DOHH2 (cell line): ENCODE data around the gene NLGN3.

Experiments
- H3F3A ChIP-seq: fragments of 200-600 bp; sonication (generic), shearing (Covaris generic); 2 replicates; pipeline ENCODE4 v1.6.0; 2016; ENCODE audit warnings: antibody characterized with exemption, mild to moderate bottlenecking; ENCODE audit not compliant: control insufficient read depth, insufficient read depth
- H3K27ac ChIP-seq: fragments of 200-600 bp; sonication (generic); 2 replicates; pipeline ENCODE4 v1.5.1; 2014; ENCODE audit warnings: low read depth, mild to moderate bottlenecking, low read length, moderate library complexity
- H3K27me3 ChIP-seq: fragments of 200-600 bp; sonication (generic); 2 replicates; pipeline ENCODE4 v1.6.1; 2014; ENCODE audit warnings: mild to moderate bottlenecking, low read length, mixed read lengths; ENCODE audit not compliant: control insufficient read depth
- H3K36me3 ChIP-seq: fragments of 200-600 bp; sonication (generic); 2 replicates; pipeline ENCODE4 v1.6.1; 2014; ENCODE audit warnings: mild to moderate bottlenecking, low read length, moderate library complexity, mixed read lengths; ENCODE audit not compliant: control insufficient read depth
- H3K4me1 ChIP-seq: fragments of 200-600 bp; sonication (generic); 2 replicates; pipeline ENCODE4 v1.6.1; 2014; ENCODE audit warnings: mild to moderate bottlenecking, low read length, mixed read lengths; ENCODE audit not compliant: control insufficient read depth
- H3K4me2 ChIP-seq: fragments of 200-600 bp; sonication (generic); 2 replicates; pipeline ENCODE4 v1.6.0; 2014; ENCODE audit warnings: mild to moderate bottlenecking, low read length, moderate library complexity
- H3K4me3 ChIP-seq: fragments of 200-600 bp; sonication (generic); 2 replicates; pipeline ENCODE4 v1.5.1; 2014; ENCODE audit warnings: mild to moderate bottlenecking, low read length, mixed read lengths
- H3K79me2 ChIP-seq: fragments of 200-600 bp; sonication (generic); 2 replicates; pipeline ENCODE4 v1.6.1; 2014; ENCODE audit warnings: mild to moderate bottlenecking, low read length, mixed read lengths; ENCODE audit not compliant: control insufficient read depth
- H3K9me2 ChIP-seq: fragments of 200-600 bp; sonication (generic); replicated peaks from 2 replicates; pipeline ENCODE4 v1.6.1; 2014; ENCODE audit warnings: mild to moderate bottlenecking, low read length, mixed read lengths; ENCODE audit not compliant: control insufficient read depth
- H3K9me3 ChIP-seq: fragments of 200-600 bp; sonication (generic); 2 replicates; pipeline ENCODE4 v1.6.1; 2014; ENCODE audit warnings: antibody characterized with exemption, low read length, mixed read lengths; ENCODE audit not compliant: control insufficient read depth, insufficient read depth
- H4K20me1 ChIP-seq: fragments of 200-600 bp; sonication (generic); 2 replicates; pipeline ENCODE4 v1.6.0; 2014; ENCODE audit warnings: low read depth, mild to moderate bottlenecking, antibody characterized with exemption, low read length, moderate library complexity; ENCODE audit not compliant: control insufficient read depth, insufficient read depth
- CTCF ChIP-seq: fragments of 200-600 bp; sonication (generic); IDR thresholded peaks from one replicate; pipeline ENCODE4 v1.5.1; 2014; ENCODE audit warnings: antibody characterized with exemption, mild to moderate bottlenecking, low read depth, low read length; ENCODE audit not compliant: poor library complexity, severe bottlenecking
- EZH2phosphoT487 ChIP-seq: fragments of 200-600 bp; sonication (generic); IDR thresholded peaks from 2 replicates; pipeline ENCODE4 v1.6.1; 2017; ENCODE audit warnings: borderline replicate concordance, mild to moderate bottlenecking, antibody characterized with exemption, low read length, moderate library complexity, mixed read lengths

Gene NLGN3

GRCh38 chrX:71198066-71198465 is 53.4 kb downstream of the NLGN3 start:
- Histone ChIP-seq H3K27ac (peak overlapping the region; percentile 22), H3K4me1 (peaks cover 19% of the 10 kb centered on the region), H3K9me3 (no peaks in the 10 kb centered on the region), H3K27me3 (no peaks in the 10 kb centered on the region), H3K4me3 (peak overlapping the region; percentile 91), H3K79me2 (peaks cover 23% of the 10 kb centered on the region), H3K36me3 (no peaks in the 10 kb centered on the region), H3K4me2 (peak overlapping the region; percentile 75), H4K20me1 (no peaks in the 10 kb centered on the region), H3K9me2 (no peaks in the 10 kb centered on the region), H3F3A (no peaks in the 10 kb centered on the region)
- TF ChIP-seq CTCF = no peak
- TF ChIP-seq EZH2phosphoT487 = no peak

- no peaks in the 10 kb centered on the region for H3K9me3 ChIP-seq
These were observed 54.8 kb downstream of the NLGN3 start for GRCh38 chrX:71199252-71200008.

GRCh38 chrX:71210816-71211215 is 66.2 kb downstream of the NLGN3 start:
- H3K9me2 ChIP-seq = no peaks in the 10 kb centered on the region
- no peaks in the 10 kb centered on the region for H3K79me2 ChIP-seq
- H3K9me3 ChIP-seq = no peaks in the 10 kb centered on the region
- H3F3A ChIP-seq = no peaks in the 10 kb centered on the region
- no peak overlapping the region for H3K4me3 ChIP-seq
- H3K4me2 ChIP-seq = no peak overlapping the region
- no peaks in the 10 kb centered on the region for H3K36me3 ChIP-seq
- no peaks in the 10 kb centered on the region for H3K4me1 ChIP-seq
- H4K20me1 ChIP-seq = no peaks in the 10 kb centered on the region
- no peak overlapping the region for H3K27ac ChIP-seq
- TF ChIP-seq CTCF (no peak), EZH2phosphoT487 (no peak)
- no peaks in the 10 kb centered on the region for H3K27me3 ChIP-seq

More at GRCh38 chrX:71199252-71200008, 54.8 kb downstream of the NLGN3 start:
- peaks cover 19% of the 10 kb centered on the region for H3K4me1 ChIP-seq
- H3K4me2 ChIP-seq = no peak overlapping the region
- no peaks in the 10 kb centered on the region for H3K27me3 ChIP-seq
- H3K9me2 ChIP-seq = no peaks in the 10 kb centered on the region
- no peak overlapping the region for H3K27ac ChIP-seq
- peaks cover 23% of the 10 kb centered on the region for H3K79me2 ChIP-seq
- H3K4me3 ChIP-seq = no peak overlapping the region
- H3K36me3 ChIP-seq = no peaks in the 10 kb centered on the region
- H4K20me1 ChIP-seq = no peaks in the 10 kb centered on the region
- H3F3A ChIP-seq = no peaks in the 10 kb centered on the region
- TF ChIP-seq EZH2phosphoT487 (no peak), CTCF (no peak)
